KBM-7 (cell line): Measurements from ENCODE around the gene CHRDL2.

Experiments used
- DNase-seq: peaks from one replicate; pipeline ENCODE4 v3.0.0-alpha.2; 2015
- in situ Hi-C: fragments of 300-500 bp; cut with MboI; formaldehyde crosslinking; loops from 2 replicates; pipeline ENCODE4 v1.14.3; 2020; ENCODE audit warnings: low sequenced_read_pairs, low pct_unique_long_range_greater_than_20kb, mixed read lengths

Gene CHRDL2

DNA sequence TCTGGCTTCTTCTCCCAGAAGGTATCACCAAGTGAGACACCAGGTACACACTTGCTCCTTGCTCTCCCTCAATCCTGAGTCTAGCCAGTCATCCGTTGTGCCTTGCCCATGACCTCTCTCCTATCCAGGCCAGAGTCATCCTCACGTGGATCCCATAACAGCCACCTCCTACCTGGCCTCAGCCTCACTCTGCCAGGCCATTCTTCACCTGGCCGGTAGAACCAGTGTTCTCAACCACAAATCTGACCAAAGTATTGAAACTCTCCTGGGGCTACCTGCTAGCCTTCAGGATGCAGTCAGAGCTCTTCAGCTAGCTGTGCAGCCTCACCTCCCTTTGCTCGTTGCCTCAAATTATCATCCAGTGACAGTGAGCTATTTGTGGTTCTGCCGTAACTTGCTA, 37.7 kb downstream of the CHRDL2 start:
- in situ Hi-C loops, result no loop called here
- no peak for DNase-seq

GRCh38 chr11:74691755-74692154, 39.5 kb downstream of the CHRDL2 start:
- DNase-seq, result no peak
- in situ Hi-C loops, result no loop called here

GRCh38 chr11:74689666-74690065, 41.6 kb downstream of the CHRDL2 start:
- no peak for DNase-seq
- in situ Hi-C loops, result no loop called here

DNA sequence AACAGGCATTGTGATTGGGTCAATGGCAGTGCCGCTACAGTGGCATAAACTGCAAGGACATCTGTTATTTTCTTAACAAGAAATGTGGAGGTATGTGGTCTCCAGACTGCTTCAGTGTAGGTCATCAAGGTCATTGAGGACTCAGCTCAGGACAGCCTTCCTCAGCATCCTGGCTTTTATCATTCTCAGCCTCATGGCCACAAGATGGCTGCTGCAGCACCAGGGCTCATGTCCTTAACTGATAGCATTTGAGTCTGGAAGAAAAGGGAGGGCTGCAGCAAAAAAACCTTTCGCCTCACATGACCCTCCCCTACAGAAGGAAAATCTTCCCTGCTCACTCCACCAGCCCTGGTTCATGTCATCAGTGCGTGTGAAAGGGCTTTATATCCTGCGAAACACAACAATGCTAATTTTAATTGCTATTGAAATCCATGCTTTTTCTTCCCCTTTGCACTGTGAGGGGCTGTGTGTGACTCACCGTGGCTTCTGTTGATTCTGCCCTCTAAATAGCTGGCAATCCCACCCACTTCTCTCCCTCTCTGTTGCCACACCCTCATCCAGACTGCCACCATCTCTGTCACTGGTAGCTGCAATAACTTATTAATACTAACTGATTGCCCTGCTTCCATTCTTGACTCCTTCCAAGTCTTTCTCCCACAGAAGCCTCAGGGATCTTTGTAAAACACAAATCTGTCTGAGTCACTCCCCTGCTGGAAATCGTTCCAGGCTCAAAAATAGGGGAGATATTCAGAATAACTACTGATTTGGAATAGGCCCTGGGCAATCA, 43.8 kb downstream of the CHRDL2 start:
- no peak for DNase-seq
- in situ Hi-C loops, result no loop called here

- in situ Hi-C loops, result no loop called here
- DNase-seq, result no peak
Observed at GRCh38 chr11:74686792-74687191, 44.4 kb downstream of the CHRDL2 start.

- no peak for DNase-seq
- in situ Hi-C loops, result no loop called here
Observed at GRCh38 chr11:74685905-74686304, 45.3 kb downstream of the CHRDL2 start.

GRCh38 chr11:74685338-74685737, 45.9 kb downstream of the CHRDL2 start:
- in situ Hi-C loops, result no loop called here
- no peak for DNase-seq

DNA sequence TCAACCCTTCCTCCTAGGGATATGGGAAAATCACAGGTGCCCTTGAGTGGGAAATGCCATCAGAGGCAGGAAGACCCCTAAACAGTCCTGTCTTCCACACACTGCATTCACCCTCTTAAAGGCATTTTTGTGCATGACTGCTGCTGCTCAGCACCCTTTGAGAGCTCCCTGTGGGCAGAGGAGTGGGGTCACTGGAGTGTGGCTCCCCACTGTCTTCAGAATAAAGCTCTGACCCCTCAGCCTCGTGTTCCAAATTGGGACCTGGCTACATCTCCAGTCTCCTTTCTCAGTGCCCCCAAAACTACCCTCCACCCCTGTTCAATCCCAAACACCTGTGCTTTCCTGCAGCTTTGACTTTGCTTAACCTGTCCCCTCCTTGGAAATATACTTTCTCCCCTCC, 46.6 kb downstream of the CHRDL2 start:
- DNase-seq, result no peak
- in situ Hi-C loops, result no loop called here

GRCh38 chr11:74683941-74684481, 47.2 kb downstream of the CHRDL2 start:
- DNase-seq, result no peak
- in situ Hi-C loops, result no loop called here

- DNase-seq, result no peak
Observed at GRCh38 chr11:74683279-74683871, 47.9 kb downstream of the CHRDL2 start.

DNA sequence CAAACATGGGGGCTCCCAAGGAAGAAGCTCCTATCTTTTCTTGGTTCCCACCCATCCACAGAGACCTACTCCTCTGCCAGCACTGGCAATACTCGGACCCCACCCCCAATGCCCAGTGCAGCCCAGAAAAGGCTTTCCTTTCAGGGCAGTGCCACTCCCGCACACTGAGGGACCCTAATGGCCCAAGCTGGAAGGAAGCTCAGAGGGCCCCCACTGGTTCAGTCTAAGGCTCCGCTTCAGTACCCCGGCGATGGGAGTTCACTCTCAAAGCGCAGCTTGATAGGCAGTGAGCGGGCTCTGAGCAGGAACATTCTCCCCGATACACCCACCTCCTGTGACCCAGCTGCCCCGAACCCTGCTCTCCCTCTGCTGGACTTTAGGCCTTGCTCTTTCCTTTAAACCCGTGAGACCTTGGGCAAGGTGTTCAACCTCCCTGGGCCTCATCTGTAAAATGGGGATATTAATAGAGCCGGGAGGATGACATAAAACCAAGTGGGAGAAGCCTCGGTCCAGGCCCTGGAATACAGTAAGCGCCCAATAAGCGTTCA, 48.4 kb downstream of the CHRDL2 start:
- DNase-seq, result no peak
- in situ Hi-C loops, result no loop called here

More at GRCh38 chr11:74683279-74683871, 47.9 kb downstream of the CHRDL2 start:
- in situ Hi-C loops, result no loop called here

GRCh38 chr11:74681686-74682651, 49.3 kb downstream of the CHRDL2 start:
- no peak for DNase-seq
- in situ Hi-C loops, result no loop called here

DNA sequence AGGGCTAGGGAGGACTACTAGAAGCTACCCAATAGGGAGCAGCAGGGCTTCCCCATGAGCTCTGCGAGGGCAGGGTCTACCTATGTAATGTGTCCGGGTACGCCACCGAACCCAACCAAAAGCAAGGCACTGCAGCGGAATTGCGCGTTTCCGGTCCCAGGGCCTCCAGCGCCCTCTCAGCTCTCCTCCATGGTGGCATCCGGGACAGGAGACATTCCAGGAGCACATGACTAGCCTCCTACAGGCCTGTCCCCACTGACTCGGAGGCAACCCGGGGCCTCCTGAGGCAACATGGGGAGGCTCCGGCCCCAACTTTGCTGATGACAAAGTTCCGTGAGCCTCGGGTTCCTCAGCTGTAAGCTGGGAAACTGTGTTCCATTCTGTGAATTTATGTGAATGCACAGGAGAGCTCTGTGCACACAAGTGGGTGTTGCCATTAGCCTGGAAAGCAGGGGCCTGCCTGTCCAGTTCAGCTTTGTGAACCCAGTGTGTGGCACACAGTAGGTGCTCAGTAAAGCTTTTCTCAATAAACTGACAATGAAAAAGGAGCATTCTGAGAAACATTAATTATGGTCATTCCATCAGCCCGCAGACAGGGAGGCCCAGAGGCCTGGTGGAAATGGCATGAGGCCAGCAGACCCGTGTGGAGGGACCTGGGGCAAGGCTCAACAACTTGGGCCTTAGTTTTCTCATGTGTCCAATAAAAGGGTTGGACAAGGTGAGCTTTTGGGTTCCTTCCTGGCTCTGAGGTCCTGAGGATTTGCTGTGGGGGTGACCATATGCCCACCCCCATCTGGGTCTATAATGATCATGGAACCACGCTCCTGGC, 50.3 kb downstream of the CHRDL2 start:
- in situ Hi-C loops, result no loop called here
- DNase-seq, result no peak

DNA sequence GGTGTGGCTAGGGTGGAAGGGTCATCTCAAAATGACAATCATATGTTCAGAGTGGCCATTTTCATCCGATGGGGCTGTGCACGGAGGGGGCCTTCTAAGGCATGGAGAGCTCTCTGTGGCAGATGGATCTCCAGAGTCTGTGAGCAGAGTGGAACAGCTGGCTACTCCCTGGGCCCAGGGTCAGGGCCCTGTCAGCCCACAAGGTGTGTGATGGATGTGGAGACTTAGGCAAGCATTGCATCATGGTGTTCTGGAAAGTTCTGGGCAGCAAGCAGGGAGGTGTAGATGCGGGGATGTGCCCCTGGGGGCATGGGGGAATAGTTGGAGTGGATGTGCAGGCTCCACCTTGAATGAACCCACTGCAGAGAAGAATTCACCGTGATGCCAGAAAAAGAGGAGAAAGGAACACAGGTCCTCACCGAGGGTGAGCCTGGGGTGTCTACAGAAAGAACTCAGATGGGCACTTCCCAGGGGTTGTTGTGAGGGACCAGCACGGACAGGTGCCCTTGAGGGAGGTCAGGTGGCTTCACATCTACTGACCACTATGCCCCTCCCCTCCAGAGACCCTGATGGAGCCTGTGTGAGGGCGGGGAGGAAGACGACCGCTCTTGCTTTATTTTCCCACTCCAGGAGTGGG, 51.1 kb downstream of the CHRDL2 start:
- DNase-seq, result no peak
- in situ Hi-C loops, result no loop called here

DNA sequence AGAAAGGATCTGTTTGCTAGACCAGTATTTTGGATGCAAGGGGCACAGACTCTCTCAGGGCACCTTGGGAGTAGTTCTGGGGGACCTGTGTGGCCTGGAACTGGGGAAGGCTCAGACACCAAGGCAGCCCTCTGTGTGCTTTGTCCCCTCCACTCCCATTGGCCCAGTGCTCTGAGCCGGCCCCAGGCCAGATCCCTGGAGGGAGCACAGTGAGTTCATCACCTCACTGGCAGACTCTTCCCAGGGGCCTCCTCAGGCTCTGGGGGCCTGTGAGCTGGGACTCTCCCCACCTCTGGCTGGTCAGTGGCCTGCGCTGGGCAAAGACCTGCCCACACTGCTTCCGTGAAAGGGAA, 51.7 kb downstream of the CHRDL2 start:
- no peak for DNase-seq
- in situ Hi-C loops, result no loop called here

GRCh38 chr11:74678591-74679512, 52.4 kb downstream of the CHRDL2 start:
- in situ Hi-C loops, result no loop called here
- DNase-seq, result no peak

GRCh38 chr11:74678041-74678440, 53.2 kb downstream of the CHRDL2 start:
- no peak for DNase-seq
- in situ Hi-C loops, result no loop called here
